NAMALWA (cell line): ENCODE measurements around the gene NAT9.
A peak's percentile ranks its signal among the peaks of the same experiment; 100 is the strongest.

ENCODE experiments used
- DNase-seq: peaks from one replicate; pipeline ENCODE4 v3.0.0-alpha.2; 2015; ENCODE audit warnings: low spot score

Gene NAT9

DNA sequence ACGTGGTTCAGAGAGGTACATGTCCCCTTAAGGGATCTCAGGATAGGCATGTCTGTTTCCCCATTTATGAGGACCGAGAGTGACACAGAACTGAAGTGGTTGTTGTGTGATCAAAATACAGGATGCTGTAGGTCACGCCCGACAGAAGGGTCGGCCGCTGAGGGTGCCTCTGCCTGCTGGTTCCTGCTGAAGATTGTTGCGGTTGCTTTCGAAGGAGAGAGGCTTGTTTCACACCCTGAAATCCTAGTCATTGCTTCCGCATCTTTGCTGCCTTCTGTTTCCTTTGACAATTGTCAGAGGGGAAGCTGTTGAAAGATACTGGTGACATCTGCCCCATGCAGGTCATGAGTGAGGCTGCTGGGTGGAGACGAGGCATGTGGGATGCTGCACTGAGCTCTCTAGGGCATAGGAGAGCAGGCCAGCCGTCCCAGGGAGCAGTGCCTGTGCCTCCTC is 3.8 kb upstream of the NAT9 start:
- DNase-seq: no peak

DNA sequence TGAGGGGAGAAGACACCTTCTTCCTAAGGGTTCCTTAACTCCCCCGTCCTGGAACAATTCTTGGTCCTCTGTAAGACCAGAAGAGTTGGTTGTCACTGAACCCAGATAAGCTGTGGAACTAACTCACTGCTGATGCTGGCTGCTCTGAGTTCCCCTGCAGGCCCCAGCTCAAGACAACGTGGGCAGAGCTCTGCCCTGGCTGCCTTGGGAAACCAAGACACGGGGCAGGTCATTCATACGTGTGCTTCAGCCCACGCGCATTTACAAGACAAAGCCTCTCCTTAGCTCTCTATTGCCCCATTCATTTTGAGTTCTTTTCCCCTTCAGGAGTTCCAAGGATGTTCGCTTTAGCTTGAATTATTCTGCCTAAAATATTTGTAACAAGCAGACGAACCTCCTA is 3.4 kb upstream of the NAT9 start:
- DNase-seq: no peak

DNA sequence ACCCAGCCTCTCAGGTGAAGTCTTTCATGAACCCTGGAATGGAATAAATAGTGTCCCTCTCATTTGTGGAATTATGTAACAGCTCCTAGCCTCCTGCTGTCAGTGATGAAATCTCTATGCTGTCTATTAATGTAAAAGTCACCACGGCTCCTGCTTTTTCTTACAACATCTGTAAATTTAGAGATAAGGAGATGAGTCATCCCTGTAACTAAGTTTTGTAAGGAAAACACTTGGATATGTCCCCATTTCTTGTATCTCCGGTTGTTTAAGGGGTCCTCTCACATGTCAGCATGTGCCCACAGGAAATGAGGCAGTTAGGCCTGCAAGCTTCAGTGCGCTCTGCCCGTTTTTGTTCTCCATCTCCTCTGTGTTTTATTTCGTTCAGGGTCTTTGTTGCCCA is 2.8 kb upstream of the NAT9 start:
- no peak for DNase-seq

DNA sequence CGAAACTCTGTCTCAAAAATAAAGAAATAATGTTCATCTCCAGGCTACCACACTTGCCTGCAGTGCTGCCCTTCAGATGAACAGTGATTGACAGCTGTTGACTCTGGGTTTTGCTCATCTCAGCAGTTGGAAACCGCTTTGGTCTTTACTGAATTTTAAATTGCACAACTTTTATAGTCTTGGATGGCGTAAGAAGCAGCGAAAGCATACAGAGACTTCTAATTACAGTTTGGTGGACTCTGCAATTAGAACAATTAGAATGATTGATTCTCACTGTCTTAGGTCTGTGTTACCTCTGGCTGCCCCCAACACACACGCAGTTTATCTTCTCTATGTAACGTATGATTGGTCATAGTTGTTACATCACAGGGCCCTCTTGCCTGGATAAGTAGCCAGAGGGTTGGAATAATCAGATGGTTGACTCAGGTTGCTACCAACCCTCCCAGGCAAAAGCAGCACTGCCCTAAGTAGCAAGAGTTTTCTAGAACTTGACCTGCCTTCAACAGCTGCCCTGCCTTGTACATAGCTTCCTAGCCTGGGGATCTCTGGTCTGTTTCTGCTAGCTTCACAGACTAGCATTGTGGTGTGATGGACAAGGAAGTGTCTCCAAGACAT is 1.9 kb upstream of the NAT9 start:
- no peak for DNase-seq

DNA sequence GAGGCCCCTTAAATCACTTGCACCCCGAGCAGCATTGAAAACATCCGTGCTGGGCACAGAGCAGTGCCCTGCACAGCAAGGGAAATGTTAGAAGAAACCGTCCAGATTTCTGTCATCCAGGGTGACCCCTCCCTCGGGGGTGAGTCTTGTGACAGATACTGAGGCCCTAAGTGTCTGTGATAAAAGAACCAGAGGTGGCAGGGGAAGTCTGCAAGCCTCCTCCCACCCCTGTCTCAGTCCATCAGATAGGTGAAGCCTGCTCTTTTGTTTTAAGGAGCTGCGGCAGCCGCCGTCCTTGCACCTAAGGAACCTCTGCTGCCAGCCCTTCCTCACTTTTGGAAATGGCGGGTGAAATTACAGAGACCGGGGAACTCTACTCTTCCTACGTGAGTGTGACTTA is 845 bp upstream of the NAT9 start:
- peak; percentile 47 for DNase-seq

DNA sequence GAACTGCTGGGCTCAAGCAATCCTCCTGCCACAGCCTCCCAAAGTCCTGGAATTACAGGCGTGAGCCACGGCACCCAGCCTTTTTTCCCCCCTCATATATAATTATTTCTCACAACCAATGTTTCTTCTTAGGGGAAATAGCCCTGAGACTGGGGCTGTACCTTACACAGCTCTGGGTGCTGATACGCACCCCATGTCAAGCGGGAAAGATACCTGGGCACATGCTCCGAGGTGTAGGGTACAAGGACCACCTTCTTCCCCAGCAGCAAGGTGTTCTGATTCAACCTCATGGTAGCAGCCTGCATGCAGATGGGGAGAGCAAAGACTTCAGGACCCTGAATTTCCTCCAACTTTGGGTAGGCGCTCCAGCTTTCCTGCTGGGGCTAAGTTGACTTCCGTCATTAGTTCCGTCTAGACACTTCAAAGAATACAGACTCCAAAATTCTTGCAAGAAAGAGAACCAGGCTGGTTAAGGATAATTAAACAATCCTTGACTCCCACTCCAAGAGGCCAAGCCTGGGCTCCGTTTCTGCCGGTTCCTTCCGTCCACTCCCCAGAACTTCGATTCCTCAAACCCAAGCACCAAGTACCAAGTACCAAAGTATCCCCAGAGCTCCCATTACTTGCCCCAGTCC is 619 bp downstream of the NAT9 start:
- no peak for DNase-seq

DNA sequence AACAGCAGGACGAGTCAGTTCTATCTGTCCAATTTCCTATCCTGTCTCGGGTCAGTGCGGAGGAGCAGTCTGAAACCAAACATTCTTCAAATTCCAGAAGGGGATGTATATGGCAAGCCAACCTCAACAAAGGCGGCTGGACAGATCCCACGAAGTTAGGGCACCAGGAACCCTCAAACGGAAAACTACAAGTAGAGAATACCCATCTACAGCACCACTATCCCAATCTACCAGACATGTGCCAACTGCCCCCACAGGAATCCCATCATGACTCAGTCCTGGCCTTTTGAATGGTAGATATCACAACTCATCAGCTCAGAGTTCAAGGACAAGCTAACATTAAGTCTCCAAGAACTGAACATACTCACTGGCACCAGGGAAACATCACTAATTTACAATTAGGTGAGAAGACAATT is 2.3 kb downstream of the NAT9 start:
- DNase-seq: no peak

DNA sequence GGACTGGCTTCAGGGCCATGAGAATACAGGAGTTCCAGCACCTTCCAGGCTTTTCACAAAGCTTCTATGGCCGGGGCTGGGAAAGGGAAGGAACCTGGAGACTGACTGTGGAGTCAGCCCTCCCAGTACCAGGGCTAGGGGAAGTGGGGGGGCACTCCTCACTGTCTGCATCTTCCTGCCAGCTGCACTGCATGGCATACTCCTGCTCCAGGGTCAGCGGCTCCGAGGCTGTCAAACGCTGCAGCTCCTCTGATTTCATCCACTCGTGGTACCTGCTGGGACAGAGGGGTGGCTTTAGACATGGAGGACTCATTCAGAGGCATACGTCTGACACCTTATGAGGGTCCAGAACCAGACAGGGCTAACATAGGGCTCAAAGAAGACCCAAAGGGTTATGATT is 2.7 kb downstream of the NAT9 start:
- DNase-seq: no peak

DNA sequence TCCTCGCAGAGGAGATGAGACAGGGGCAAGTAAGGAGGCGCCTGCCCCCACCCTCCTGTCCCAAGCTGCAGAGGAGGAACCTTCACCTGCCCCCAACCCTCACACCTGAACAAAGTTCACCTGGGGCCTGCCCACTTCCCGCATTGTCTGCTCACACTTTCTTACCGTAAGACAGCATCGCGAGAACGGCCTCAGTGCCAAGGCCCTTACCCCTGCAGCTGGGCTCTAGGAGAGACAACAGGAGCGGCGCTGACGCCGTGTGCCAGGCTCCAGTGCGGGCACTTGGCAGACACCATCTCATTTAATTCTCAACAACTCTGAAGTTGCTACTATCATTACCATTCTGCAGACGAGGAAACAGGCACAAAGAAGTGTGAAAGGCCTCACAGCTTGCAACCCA is 4.1 kb downstream of the NAT9 start:
- DNase-seq: no peak

DNA sequence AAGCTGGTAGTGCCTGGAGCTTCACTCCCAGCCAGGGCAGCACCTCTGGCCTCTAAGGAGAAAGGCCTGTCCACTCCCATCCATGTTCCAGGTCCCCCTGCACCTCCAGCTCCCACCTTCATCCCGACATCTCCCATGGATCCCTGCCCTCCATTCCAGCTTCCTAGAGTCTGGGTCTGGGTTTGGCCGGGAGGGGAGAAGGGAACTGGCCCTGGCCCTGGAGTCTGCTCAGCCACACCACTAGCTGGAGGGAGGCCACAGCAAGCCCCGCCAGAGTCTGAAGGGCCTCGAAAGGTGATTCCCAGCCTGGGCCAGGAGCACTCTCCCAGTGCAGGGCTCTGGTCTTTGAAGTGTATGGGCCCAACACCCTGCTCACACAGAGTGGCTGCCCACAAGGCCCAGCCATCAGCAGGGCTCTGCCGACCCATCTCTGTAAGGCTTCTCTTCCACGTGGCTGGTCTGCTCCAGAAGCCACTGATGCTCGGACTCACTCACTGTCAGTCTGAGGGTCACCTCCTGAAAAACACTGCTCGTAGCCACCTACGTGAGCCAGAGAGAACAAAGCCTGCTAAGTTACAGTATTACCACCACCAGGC is 4.7 kb downstream of the NAT9 start:
- no peak for DNase-seq

DNA sequence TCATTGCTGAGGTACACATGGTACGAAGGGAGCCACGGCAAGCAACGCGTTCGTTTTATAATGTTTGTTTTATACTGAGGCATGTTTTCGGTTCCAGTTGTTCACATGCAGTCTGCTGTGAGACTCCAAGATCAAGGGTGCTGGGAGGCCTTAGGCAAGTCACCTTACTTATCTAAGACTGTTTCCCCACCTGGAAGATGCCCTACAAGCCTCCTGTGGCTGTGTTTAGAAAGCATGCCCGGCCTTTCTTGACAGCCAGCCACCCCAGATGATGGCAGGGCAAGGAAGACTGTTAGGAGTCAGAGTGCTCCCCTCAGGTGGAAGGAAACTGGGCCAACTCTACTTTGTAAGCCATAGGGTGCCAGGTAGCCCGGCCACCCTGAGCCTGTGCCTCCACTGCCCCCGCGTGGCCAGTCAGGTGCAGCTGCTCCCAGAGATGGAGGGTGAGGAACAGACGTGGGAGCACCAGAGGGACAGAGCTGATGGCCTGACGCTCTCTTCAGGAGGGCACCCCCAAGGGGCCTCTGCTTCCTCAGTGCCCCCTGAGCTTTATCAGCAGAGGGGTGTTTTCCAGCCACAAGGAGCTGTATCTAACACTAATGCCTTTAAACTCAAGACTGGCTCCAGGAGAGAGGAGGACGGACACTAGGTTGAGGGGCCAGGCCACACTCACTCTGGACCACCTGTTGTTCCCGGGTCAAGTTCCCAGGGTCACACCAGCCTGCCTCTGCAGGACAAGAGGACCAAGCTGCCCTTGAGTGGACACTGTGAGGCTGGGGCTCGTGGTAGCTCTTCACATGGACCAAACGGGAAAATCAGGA is 5.4 kb downstream of the NAT9 start:
- peak; percentile 71 for DNase-seq

DNA sequence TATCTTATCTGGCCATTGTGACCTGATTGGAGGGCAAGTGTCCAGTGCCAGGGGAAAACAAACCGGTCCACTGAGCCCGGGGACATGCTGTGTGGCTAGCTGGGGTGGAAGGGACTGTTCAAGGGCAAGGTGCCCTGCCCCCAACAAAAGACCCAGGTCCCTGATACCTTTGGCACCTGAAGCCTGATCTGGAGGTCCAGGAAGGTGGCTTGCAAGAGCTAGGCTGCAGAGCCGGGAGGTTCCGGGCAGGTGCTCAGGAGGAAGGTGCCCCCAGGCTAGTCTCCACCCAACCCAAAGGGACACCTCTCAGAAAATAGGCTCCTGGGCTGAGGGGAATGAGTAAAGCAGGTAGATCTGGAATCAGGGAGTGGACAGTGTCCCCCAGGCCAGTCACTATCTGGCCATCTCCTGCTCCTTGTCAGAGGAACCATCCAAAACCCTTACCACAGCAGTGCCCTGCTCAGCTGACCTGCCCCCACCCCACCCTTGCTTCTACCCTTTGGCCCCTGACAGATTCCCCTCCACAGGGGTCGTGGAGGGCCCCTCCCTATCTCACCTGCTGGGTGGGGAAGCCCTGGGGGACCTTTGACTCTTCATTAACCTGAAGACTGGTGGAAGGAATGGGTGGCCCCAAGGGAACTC is 6.2 kb downstream of the NAT9 start:
- no peak for DNase-seq

DNA sequence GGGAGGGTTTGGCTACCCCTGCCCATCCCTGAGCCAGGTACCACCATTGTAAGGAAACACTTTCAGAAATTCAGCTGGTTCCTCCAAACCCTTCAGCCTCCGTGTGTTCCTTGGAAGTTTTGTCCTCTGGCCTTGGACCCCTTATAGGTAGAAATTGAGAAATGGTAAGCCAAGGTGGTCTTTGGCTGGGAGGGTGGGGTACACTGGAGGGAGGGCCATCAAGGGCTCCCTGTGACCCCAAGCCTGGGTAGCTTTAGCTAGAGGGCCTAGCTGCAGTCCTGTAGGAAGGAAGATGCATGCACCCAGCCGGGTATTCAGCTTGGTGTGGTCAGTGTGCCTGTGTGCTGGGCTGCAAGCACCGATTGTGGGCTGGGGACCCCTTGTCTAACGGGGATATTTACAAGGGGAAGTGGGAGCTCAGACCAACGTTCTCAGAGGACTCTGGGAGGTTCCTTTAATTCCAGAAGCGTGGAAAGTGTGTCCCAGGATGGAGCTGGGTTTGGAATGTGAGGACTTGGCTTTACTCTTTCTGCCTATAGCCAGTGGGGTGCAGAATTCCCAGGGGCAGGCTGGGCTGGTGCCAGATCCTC is 6.8 kb downstream of the NAT9 start:
- DNase-seq: no peak

DNA sequence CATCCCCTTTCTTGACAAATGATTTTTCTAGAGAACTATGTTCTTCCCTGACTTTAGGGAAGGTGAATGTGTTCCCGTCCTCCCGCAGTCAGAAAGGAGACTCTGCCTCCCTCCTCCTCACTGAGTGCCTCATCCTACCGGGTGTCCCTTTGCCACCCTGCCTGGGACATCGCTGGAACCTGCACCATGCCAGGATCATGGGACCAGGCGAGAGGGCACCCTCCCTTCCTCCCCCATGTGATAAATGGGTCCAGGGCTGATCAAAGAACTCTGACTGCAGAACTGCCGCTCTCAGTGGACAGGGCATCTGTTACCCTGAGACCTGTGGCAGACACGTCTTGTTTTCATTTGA is 7.4 kb downstream of the NAT9 start:
- DNase-seq: no peak

DNA sequence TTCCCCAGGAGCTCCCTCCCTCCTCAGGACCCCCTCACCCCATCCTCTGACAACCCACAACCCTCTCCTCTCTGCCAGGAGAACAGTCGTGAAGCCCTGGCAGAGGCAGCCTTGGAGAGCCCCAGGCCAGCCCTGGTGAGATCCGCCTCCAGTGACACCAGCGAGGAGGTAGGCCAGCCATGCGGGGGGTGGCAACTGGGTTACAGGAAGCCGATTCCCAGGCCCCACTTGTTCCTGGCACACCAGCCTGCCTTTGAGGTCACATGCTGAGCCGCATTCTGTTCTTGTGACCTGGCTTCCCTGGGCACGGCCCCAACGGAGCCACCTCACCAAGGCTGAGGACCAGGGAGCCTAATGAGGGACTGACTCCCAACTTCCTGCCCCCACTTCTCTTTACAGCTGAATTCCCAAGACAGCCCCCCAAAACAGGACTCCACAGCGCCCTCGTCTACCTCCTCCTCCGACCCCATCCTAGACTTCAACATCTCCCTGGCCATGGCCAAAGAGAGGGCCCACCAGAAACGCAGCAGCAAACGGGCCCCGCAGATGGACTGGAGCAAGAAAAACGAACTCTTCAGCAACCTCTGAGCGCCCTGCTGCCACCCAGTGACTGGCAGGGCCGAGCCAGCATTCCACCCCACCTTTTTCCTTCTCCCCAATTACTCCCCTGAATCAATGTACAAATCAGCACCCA is 7.9 kb downstream of the NAT9 start:
- DNase-seq: no peak

DNA sequence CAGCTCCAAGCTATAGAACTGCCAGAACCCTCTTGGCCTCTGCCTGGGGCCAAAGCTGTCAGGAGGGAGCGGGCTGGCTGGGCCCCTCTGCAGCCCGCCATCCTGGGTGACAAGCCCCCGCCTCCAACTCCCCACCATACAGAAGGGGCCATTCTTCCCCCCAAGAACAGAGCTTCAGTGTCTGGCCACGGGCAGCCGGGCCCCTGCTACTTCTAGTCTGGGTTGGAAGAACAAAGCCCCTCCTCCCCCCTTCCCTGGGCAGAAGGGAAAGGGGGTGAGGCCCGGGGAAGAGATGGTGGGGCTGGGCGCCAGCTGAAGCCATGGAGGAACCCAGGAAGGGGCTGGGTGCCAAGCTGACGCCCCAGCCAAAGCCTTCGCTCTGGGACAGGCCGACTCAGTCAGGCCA is 9.0 kb downstream of the NAT9 start:
- DNase-seq: no peak

DNA sequence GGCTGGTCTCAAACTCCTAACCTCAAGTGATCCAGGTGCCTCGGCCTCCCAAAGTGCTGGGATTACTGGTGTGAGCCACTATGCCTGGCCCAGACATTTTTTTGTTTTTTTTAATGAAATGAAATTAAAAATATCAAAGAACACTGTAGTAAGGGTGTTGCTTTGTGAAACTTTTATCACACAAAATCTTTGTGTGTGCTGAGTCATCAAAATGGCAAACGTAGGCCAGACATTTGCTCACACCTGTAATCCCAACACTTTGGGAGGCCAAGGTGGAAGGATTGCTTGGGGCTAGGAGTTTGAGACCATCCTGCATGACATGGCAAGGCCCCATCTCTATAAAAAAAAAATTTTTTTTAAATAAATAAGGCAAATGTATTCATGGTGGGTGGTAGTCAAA is 9.7 kb downstream of the NAT9 start:
- DNase-seq: no peak

DNA sequence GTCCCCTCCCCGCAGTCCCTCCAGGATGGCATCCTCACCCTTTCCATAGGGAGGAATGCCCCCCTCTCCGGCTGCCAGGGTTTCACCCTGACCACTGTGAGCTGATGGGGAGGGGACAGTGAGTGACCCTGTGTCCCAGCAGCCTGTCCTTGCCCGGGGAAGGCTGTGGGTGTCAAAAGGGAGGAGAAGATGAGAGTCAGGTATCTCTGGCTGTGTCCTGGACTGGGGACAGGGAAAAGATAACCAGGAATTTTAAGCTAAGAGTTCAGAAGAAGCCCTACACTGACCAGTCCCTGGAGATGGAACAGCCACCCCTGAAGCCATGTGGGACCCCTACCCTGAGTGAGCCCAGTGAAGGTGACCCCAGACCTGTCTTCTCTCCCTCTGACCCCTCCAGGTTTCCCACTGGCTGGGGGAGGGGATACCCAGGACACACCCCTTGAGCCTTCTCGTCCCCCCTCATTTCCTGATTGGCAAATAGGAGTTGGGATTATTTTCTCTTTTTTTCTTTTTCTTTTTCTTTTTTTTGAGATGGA is 11.3 kb downstream of the NAT9 start:
- DNase-seq: no peak

DNA sequence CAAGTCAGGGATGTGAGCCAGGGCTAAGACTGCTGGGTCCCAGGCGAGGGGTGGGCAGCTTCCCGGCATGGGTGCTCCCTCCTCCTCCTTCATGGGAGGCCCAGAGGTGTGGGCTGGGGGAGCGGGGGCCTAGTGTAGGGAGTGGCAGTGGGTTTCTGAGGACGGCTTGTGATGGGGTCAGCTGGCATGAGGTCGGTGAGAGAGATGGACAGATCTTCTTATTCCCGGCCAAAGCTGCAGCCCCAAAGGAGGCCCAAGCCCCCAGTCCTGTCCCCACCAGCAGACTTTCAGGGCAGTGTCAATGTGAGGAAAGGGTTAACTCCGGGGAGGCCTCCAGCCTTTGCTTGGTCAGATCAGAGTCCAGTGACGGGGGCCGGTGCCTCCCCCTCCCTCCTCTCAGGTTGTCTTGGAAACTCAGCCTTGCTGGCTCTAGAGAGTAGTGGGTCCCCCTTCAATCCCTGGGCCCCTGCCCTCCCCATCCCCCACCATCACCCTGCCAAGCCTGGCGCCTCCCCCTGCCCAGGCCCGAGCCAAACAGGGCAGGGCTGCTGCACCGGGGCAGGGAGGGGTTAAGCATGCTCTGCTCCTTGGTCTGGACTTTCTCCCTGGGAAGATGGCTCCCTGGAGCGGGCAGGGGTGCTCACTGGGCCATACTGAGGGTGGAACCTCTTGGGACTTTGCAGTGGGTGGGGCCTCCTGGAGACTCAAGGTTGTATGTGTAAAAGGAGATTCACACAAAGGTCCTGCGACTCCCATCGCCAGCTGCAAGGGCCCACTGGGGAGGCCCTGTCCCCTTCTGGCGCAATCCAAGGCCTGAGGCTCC is 12.4 kb downstream of the NAT9 start:
- DNase-seq: no peak

DNA sequence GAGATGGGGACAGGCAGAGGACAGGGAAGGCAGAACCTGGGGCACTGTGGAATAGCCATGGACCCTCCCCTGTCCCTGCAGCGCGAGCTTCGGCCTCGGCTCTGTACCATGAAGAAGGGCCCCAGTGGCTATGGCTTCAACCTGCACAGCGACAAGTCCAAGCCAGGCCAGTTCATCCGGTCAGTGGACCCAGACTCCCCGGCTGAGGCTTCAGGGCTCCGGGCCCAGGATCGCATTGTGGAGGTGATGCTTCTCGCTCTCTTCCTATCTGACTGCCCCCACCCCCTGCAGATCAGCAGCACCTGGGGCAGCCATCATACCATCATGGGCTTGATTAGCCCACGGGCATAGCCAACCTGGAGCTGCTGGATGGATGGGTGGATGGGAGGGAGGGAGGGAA is 14.2 kb downstream of the NAT9 start:
- no peak for DNase-seq
